Upper lobe of left lung (tissue), 6 donors: ENCODE measurements around the gene DNAH10. TPM values are rescaled to one million over a fixed set of nuclear protein-coding genes. Genes with fewer than 3 reads are reported as not detected.

Experiments used
- ATAC-seq, 2 donors: fragments of 200-7000 bp; cut with Tn5 transposase; one replicate each; pipeline ENCODE4 v1.9.1; 2022; ENCODE audit warnings: mild to moderate bottlenecking in 2 of 2, moderate library complexity in 2 of 2; ENCODE audit not compliant: low FRiP score in 2 of 2
- DNase-seq, 2 donors: peaks; one replicate each; pipeline ENCODE4 v3.0.0-alpha.2; 2019 to 2020
- H3K27ac ChIP-seq, 4 donors: fragments of 200-600 bp; sonication (generic); one replicate each; pipeline ENCODE4 v1.5.1; 2016 to 2019
- H3K27me3 ChIP-seq, 4 donors: fragments of 200-600 bp; sonication (generic); one replicate each; pipeline ENCODE4 v1.5.1; 2017 to 2019
- H3K36me3 ChIP-seq, 4 donors: fragments of 200-600 bp; sonication (generic); one replicate each; pipeline ENCODE4 v1.5.1; 2016 to 2019
- H3K4me1 ChIP-seq, 4 donors: fragments of 200-600 bp; sonication (generic); one replicate each; pipeline ENCODE4 v1.5.1; 2018 to 2019
- H3K4me3 ChIP-seq, 4 donors: fragments of 200-600 bp; sonication (generic); one replicate each; pipeline ENCODE4 v1.5.1; 2017 to 2019; ENCODE audit warnings: mild to moderate bottlenecking in 2 of 4, moderate library complexity in 1 of 4
- H3K9me3 ChIP-seq, 4 donors: fragments of 200-600 bp; sonication (generic); one replicate each; pipeline ENCODE4 v1.5.1; 2018 to 2019
- CTCF ChIP-seq, 6 experiments: fragments of 450-650 bp in 4 of 6; fragments of 200-600 bp in 2 of 6; sonication (generic) in 2 of 6; IDR thresholded peaks; one replicate each; pipeline ENCODE4 v1.5.1; 2016 to 2019; ENCODE audit warnings: antibody characterized with exemption in 6 of 6
- EP300 ChIP-seq, 4 donors: sonication (generic); formaldehyde crosslinking; IDR thresholded peaks; one replicate each; pipeline ENCODE4 v1.5.1; 2017; ENCODE audit warnings: antibody characterized with exemption in 4 of 4, control low read depth in 2 of 4
- POLR2A ChIP-seq, 4 donors: fragments of 450-650 bp; IDR thresholded peaks; one replicate each; pipeline ENCODE4 v1.5.1; 2016 to 2017; ENCODE audit warnings: antibody characterized with exemption in 4 of 4, mild to moderate bottlenecking in 2 of 4
- POLR2AphosphoS5 ChIP-seq, 2 donors: sonication (generic); formaldehyde crosslinking; IDR thresholded peaks; one replicate each; pipeline ENCODE4 v1.5.1; 2017; ENCODE audit warnings: antibody characterized with exemption in 2 of 2
- WGBS, 2 donors: methylation state at CpG; one replicate each; pipeline ENCODE4 v1.1.5; 2017 to 2018; 5-methylcytosine and 5-hydroxymethylcytosine counted together
- total RNA-seq, 6 donors: library from RNA; depleted of rRNA in 4 of 6; stranded (reverse); fragments of >200 nt in 4 of 6; gene quantifications; one replicate each; pipeline versions ENCODE4 v1.1.0 to v1.2.1, GENCODE V29; 2016 to 2021
- donor health status: DM: no; HTN: no; CAD: no; lungs with moderate emphysema.
- donor health status: DM: no; HTN: yes; CAD: no; lungs with severe emphysema.

DNAH10 gene
- total RNA-seq, 6 donors from 2014 or later = 0.31 to 46.0 (median 8.3) TPM

- 79% methylated on average over 7 of the region's 7 CpGs for WGBS, 2 donors
- no peaks in the 10 kb centered on the region for H3K27me3 ChIP-seq
- ATAC-seq = no peak
- no peak for DNase-seq
- H3K9me3 ChIP-seq = no peaks in the 10 kb centered on the region
- H3K4me3 ChIP-seq = no peak overlapping the region
- no peak for TF ChIP-seq CTCF (IDR thresholded peaks at IDR 0.05)
- TF ChIP-seq POLR2AphosphoS5 (IDR thresholded peaks at IDR 0.05) = no peak
- TF ChIP-seq EP300 (IDR thresholded peaks at IDR 0.05) = no peak
- no peak for TF ChIP-seq POLR2A (IDR thresholded peaks at IDR 0.05)
- H3K36me3 ChIP-seq = peaks cover 0 to 17% (median 3%) of the 10 kb centered on the region in 4 donors
- no peak overlapping the region for H3K27ac ChIP-seq
- H3K4me1 ChIP-seq = peaks cover 10 to 16% (median 12%) of the 10 kb centered on the region in 4 donors
Measured at GRCh38 chr12:123976227-123976826, 214.2 kb downstream of the DNAH10 start.

DNA sequence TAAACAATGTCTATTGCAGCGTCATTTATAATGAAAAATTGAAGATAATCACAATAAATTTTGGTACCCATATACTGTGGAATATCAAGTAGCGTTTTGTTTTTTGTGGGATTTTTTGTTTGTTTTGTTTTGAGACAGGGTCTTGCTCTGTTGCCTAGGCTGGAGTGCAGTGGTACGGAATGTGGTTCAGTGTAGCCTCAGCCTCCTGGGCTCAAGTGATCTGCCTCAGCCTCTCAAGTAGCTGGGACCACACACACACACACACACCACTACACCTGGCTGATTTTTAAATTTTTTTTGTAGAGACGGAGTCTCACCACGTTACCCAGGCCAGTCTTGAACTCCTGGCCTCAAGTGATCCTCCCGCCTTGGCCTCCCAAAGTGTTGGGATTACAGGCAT lies 217.5 kb downstream of the DNAH10 start:
- H3K36me3 ChIP-seq = peaks cover 0 to 23% (median 4%) of the 10 kb centered on the region in 4 donors
- H3K27me3 ChIP-seq = no peaks in the 10 kb centered on the region
- no peaks in the 10 kb centered on the region for H3K9me3 ChIP-seq
- no peak for DNase-seq
- 85 to 91% methylated on average over 6 of the region's 6 CpGs for WGBS, 2 donors
- TF ChIP-seq CTCF (IDR thresholded peaks at IDR 0.05) = no peak
- TF ChIP-seq POLR2A (IDR thresholded peaks at IDR 0.05) = no peak
- no peak for TF ChIP-seq EP300 (IDR thresholded peaks at IDR 0.05)
- TF ChIP-seq POLR2AphosphoS5 (IDR thresholded peaks at IDR 0.05) = no peak
- H3K4me3 ChIP-seq = no peak overlapping the region
- H3K27ac ChIP-seq = no peak overlapping the region
- no peak for ATAC-seq
- peaks cover 2 to 14% (median 11%) of the 10 kb centered on the region in 4 donors for H3K4me1 ChIP-seq

GRCh38 chr12:123982269-123982668 lies 220.2 kb downstream of the DNAH10 start:
- H3K27me3 ChIP-seq = no peaks in the 10 kb centered on the region
- H3K27ac ChIP-seq = no peak overlapping the region
- H3K4me3 ChIP-seq = no peak overlapping the region
- no peak for ATAC-seq
- DNase-seq = no peak
- WGBS, 2 donors = 95 to 97% methylated on average over 7 of the region's 7 CpGs
- no peaks in the 10 kb centered on the region for H3K9me3 ChIP-seq
- H3K4me1 ChIP-seq = peaks cover 0 to 26% (median 16%) of the 10 kb centered on the region in 4 donors
- peaks cover 0 to 12% (median 2%) of the 10 kb centered on the region in 4 donors for H3K36me3 ChIP-seq
- no peak for TF ChIP-seq EP300 (IDR thresholded peaks at IDR 0.05)
- no peak for TF ChIP-seq POLR2A (IDR thresholded peaks at IDR 0.05)
- no peak for TF ChIP-seq POLR2AphosphoS5 (IDR thresholded peaks at IDR 0.05)
- no peak for TF ChIP-seq CTCF (IDR thresholded peaks at IDR 0.05)

DNA sequence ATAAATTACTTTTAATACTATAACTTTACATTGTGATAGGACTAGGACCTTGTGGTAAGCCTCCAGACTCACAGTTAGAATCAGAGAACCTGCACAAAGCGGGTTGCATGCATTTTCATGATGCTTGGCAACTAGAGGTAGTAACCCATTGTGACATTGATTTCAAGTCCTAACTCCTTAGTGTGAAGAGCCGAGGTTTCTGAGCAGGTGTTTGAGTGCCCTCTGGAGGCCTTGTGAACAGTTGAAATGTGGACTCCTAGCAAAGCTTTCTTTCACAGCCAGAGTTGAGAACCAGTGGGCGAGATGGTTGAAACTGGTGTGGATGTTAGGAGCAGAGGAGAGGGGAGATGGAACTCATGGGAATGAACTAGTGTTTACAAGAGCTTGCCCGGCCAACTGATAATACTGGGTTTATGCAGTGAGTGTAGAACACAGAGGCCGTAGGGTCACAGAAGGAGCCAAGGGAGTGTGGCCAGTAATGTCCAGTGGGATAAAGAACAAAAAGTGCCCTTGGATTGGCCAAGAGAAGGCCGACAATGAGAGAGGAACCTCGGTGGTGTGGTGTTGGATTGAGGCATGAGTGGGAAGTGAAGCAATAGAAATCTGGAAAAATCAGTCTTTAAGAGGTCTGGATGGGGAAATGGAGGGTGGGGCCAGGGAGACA lies 221.9 kb downstream of the DNAH10 start:
- DNase-seq (peak in 1 of 2 donors; percentile 61), ATAC-seq (peak; percentile 71 to 72)
- H3K4me1 ChIP-seq = peaks cover 0 to 26% (median 16%) of the 10 kb centered on the region in 4 donors
- no peaks in the 10 kb centered on the region for H3K27me3 ChIP-seq
- H3K27ac ChIP-seq = peak overlapping the region in 1 of 4 donors; percentile 40
- TF ChIP-seq EP300 (IDR thresholded peaks at IDR 0.05) (no peak), CTCF (IDR thresholded peaks at IDR 0.05) (peak; percentile 30 to 70 (median 45))
- peaks cover 0 to 21% (median 5%) of the 10 kb centered on the region in 4 donors for H3K36me3 ChIP-seq
- WGBS, 2 donors = 44 to 45% methylated on average over 7 of the region's 7 CpGs
- H3K9me3 ChIP-seq = no peaks in the 10 kb centered on the region
- H3K4me3 ChIP-seq = no peak overlapping the region
